ENCODE data around the gene APBB2.

- TF ChIP-seq CTCF (IDR thresholded peaks at IDR 0.05) (no peak), POLR2A (IDR thresholded peaks at IDR 0.05) (no peak), EP300 (IDR thresholded peaks at IDR 0.05) (no peak), POLR2AphosphoS5 (IDR thresholded peaks at IDR 0.05) (no peak)
These were observed 4.4 kb upstream of the APBB2 start for GRCh38 chr4:41218703-41219102.
